Activated naive CD4-positive, alpha-beta T cell (primary cell): ENCODE data around the gene LRRN4CL.
"Not testable (repeated sequence)": the region's sequence is repeated elsewhere in the genome, so short reads cannot be mapped to it uniquely, and the experiment has no call there.

Source experiments
- DNase-seq, 4 experiments: peaks; one replicate each; lab custom pipeline; 2025; lab: John Stamatoyannopoulos, UW

The LRRN4CL gene

GRCh38 chr11:62709247-62710000 lies 20.1 kb upstream of the LRRN4CL start:
- peak; percentile 81 to 93 (median 88) for DNase-seq

- DNase-seq, result peak in 1 of 4 experiments; percentile 48
Measured at GRCh38 chr11:62708793-62709192, 19.5 kb upstream of the LRRN4CL start.

- DNase-seq, result no peak
Measured at GRCh38 chr11:62708392-62708791, 19.1 kb upstream of the LRRN4CL start.

- DNase-seq, result no peak
Measured at GRCh38 chr11:62707277-62707861, 18.0 kb upstream of the LRRN4CL start, which contains the start of the genes BSCL2 and GNG3. BSCL2 (minus strand) TSS chr11:62707424; CDS start chr11:62707195, 229 bp downstream. GNG3 (plus strand) TSS chr11:62707676; CDS start chr11:62708296, 620 bp downstream.

- DNase-seq, result no peak
Measured at GRCh38 chr11:62706850-62707247, 17.5 kb upstream of the LRRN4CL start.

- DNase-seq, result peak; percentile 83 to 95 (median 94)
Measured at GRCh38 chr11:62705880-62706849, 16.8 kb upstream of the LRRN4CL start.

- DNase-seq, result no peak
Measured at GRCh38 chr11:62705413-62705812, 16.1 kb upstream of the LRRN4CL start.

GRCh38 chr11:62703921-62704320 lies 14.6 kb upstream of the LRRN4CL start:
- not testable (repeated sequence) for DNase-seq

GRCh38 chr11:62702246-62702645 lies 12.9 kb upstream of the LRRN4CL start:
- no peak for DNase-seq

GRCh38 chr11:62694455-62695167 lies 5.3 kb upstream of the LRRN4CL start:
- DNase-seq, result peak; percentile 15 to 65 (median 51)

GRCh38 chr11:62693624-62694023 lies 4.3 kb upstream of the LRRN4CL start:
- DNase-seq, result not testable (repeated sequence)

- DNase-seq, result no peak
Measured at GRCh38 chr11:62688491-62688890, 839 bp downstream of the LRRN4CL start.

- no peak for DNase-seq
Measured at GRCh38 chr11:62687508-62688396, 1.6 kb downstream of the LRRN4CL start.

- no peak for DNase-seq
Measured at GRCh38 chr11:62682518-62682917, 6.8 kb downstream of the LRRN4CL start.

- peak in 2 of 4 experiments; percentile 7 to 12 for DNase-seq
Measured at GRCh38 chr11:62680825-62681240, 8.5 kb downstream of the LRRN4CL start.

GRCh38 chr11:62678770-62679696 lies 10.3 kb downstream of the LRRN4CL start, which contains the start of gene UBXN1:
UBXN1 (minus strand) TSS chr11:62679073; CDS start chr11:62678923, 150 bp downstream.
- peak; percentile 55 to 72 (median 61) for DNase-seq

GRCh38 chr11:62678433-62678769 lies 10.9 kb downstream of the LRRN4CL start:
- DNase-seq, result no peak

GRCh38 chr11:62677714-62678113 lies 11.6 kb downstream of the LRRN4CL start:
- no peak for DNase-seq

- no peak for DNase-seq
Measured at GRCh38 chr11:62677156-62677555, 12.2 kb downstream of the LRRN4CL start.
